Activated CD8-positive, alpha-beta memory T cell treated with anti-CD3 and anti-CD28 coated beads for 4 hours (primary cell): ENCODE data around the gene TENT4B.

ENCODE experiments used
- DNase-seq, 2 donors: peaks; one replicate each; pipeline ENCODE4 v3.0.0-alpha.2; 2020; ENCODE audit warnings: low read depth in 2 of 2

TENT4B gene

GRCh38 chr16:50271148-50272041 is 118.3 kb downstream of the TENT4B start:
- DNase-seq: no peak

- DNase-seq: no peak
These were observed 119.0 kb downstream of the TENT4B start for GRCh38 chr16:50272111-50272571.

- DNase-seq: no peak
These were observed 119.7 kb downstream of the TENT4B start for GRCh38 chr16:50272687-50273381.

GRCh38 chr16:50273382-50273690 is 120.2 kb downstream of the TENT4B start:
- DNase-seq: no peak

- DNase-seq: no peak
These were observed 120.8 kb downstream of the TENT4B start for GRCh38 chr16:50273888-50274325.

GRCh38 chr16:50274326-50275097 is 121.4 kb downstream of the TENT4B start:
- DNase-seq: no peak

GRCh38 chr16:50275098-50275415 is 122.0 kb downstream of the TENT4B start:
- no peak for DNase-seq

GRCh38 chr16:50275428-50276325 is 122.6 kb downstream of the TENT4B start:
- DNase-seq: no peak

GRCh38 chr16:50276326-50276640 is 123.2 kb downstream of the TENT4B start:
- DNase-seq: no peak

GRCh38 chr16:50276801-50277555 is 123.9 kb downstream of the TENT4B start:
- no peak for DNase-seq

GRCh38 chr16:50278251-50278650 is 125.1 kb downstream of the TENT4B start:
- no peak for DNase-seq

GRCh38 chr16:50279504-50279865 is 126.4 kb downstream of the TENT4B start:
- DNase-seq: no peak

GRCh38 chr16:50280932-50281331 is 127.8 kb downstream of the TENT4B start:
- no peak for DNase-seq
